ENCODE results near the gene CEBPZ.

DNA sequence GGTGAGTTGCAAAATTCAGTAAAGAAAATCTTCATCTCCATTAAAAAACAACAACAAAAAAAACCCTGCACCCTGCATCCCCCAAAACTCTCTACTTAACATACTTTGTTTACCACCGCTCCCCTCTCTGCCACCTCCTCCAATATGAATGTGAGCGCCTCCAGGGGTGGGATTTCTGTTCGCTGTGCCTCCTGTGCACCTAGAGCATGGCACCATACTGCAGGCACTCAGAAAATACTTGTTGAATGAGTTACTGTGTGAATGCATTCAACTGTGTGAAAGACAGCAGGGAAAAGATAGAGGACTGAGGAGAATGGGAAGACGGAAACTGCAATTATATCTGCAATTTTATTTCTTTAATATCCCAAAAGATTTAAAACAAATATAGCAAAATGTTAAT is 4.5 kb downstream of the CEBPZ start:
- TF ChIP-seq, protein P1, sequence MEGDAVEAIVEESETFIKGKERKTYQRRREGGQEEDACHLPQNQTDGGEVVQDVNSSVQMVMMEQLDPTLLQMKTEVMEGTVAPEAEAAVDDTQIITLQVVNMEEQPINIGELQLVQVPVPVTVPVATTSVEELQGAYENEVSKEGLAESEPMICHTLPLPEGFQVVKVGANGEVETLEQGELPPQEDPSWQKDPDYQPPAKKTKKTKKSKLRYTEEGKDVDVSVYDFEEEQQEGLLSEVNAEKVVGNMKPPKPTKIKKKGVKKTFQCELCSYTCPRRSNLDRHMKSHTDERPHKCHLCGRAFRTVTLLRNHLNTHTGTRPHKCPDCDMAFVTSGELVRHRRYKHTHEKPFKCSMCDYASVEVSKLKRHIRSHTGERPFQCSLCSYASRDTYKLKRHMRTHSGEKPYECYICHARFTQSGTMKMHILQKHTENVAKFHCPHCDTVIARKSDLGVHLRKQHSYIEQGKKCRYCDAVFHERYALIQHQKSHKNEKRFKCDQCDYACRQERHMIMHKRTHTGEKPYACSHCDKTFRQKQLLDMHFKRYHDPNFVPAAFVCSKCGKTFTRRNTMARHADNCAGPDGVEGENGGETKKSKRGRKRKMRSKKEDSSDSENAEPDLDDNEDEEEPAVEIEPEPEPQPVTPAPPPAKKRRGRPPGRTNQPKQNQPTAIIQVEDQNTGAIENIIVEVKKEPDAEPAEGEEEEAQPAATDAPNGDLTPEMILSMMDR (CRISPR knock-in tag; IDR thresholded peaks at IDR 0.05), result no peak
- TF ChIP-seq, protein P2, sequence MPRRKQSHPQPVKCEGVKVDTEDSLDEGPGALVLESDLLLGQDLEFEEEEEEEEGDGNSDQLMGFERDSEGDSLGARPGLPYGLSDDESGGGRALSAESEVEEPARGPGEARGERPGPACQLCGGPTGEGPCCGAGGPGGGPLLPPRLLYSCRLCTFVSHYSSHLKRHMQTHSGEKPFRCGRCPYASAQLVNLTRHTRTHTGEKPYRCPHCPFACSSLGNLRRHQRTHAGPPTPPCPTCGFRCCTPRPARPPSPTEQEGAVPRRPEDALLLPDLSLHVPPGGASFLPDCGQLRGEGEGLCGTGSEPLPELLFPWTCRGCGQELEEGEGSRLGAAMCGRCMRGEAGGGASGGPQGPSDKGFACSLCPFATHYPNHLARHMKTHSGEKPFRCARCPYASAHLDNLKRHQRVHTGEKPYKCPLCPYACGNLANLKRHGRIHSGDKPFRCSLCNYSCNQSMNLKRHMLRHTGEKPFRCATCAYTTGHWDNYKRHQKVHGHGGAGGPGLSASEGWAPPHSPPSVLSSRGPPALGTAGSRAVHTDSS (CRISPR knock-in tag; conservative IDR thresholded peaks at IDR 0.05), result no peak
- no peak for TF ChIP-seq ZNF274 (CRISPR knock-in tag; IDR thresholded peaks at IDR 0.05)
- TF ChIP-seq YY1 (IDR thresholded peaks at IDR 0.05; ENCODE audit: insufficient read depth, insufficient replicate concordance, low read depth, low read length), result no peak
- no peak for TF ChIP-seq ZNF564 (CRISPR knock-in tag; IDR thresholded peaks at IDR 0.05)
- TF ChIP-seq, protein P3, sequence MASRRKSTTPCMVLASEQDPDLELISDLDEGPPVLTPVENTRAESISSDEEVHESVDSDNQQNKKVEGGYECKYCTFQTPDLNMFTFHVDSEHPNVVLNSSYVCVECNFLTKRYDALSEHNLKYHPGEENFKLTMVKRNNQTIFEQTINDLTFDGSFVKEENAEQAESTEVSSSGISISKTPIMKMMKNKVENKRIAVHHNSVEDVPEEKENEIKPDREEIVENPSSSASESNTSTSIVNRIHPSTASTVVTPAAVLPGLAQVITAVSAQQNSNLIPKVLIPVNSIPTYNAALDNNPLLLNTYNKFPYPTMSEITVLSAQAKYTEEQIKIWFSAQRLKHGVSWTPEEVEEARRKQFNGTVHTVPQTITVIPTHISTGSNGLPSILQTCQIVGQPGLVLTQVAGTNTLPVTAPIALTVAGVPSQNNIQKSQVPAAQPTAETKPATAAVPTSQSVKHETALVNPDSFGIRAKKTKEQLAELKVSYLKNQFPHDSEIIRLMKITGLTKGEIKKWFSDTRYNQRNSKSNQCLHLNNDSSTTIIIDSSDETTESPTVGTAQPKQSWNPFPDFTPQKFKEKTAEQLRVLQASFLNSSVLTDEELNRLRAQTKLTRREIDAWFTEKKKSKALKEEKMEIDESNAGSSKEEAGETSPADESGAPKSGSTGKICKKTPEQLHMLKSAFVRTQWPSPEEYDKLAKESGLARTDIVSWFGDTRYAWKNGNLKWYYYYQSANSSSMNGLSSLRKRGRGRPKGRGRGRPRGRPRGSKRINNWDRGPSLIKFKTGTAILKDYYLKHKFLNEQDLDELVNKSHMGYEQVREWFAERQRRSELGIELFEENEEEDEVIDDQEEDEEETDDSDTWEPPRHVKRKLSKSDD (CRISPR knock-in tag; IDR thresholded peaks at IDR 0.05; ENCODE audit: low read depth), result no peak
- no peak for TF ChIP-seq TBP (CRISPR knock-in tag; IDR thresholded peaks at IDR 0.05)
- TF ChIP-seq, protein P4, sequence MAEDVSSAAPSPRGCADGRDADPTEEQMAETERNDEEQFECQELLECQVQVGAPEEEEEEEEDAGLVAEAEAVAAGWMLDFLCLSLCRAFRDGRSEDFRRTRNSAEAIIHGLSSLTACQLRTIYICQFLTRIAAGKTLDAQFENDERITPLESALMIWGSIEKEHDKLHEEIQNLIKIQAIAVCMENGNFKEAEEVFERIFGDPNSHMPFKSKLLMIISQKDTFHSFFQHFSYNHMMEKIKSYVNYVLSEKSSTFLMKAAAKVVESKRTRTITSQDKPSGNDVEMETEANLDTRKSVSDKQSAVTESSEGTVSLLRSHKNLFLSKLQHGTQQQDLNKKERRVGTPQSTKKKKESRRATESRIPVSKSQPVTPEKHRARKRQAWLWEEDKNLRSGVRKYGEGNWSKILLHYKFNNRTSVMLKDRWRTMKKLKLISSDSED (CRISPR knock-in tag; IDR thresholded peaks at IDR 0.05), result no peak
- TF ChIP-seq TAF1 (CRISPR knock-in tag; IDR thresholded peaks at IDR 0.05), result no peak
- TF ChIP-seq MBNL3 (CRISPR knock-in tag; conservative IDR thresholded peaks at IDR 0.05), result no peak
- no peak for TF ChIP-seq ARID2 (CRISPR knock-in tag; IDR thresholded peaks at IDR 0.05; ENCODE audit: borderline replicate concordance)
